Right kidney (tissue), 1 donor: Measurements from ENCODE around the gene RNF149.

Source experiments
- DNase-seq: peaks from one replicate; pipeline ENCODE4 v3.0.0-alpha.2; 2016

Gene RNF149

DNA sequence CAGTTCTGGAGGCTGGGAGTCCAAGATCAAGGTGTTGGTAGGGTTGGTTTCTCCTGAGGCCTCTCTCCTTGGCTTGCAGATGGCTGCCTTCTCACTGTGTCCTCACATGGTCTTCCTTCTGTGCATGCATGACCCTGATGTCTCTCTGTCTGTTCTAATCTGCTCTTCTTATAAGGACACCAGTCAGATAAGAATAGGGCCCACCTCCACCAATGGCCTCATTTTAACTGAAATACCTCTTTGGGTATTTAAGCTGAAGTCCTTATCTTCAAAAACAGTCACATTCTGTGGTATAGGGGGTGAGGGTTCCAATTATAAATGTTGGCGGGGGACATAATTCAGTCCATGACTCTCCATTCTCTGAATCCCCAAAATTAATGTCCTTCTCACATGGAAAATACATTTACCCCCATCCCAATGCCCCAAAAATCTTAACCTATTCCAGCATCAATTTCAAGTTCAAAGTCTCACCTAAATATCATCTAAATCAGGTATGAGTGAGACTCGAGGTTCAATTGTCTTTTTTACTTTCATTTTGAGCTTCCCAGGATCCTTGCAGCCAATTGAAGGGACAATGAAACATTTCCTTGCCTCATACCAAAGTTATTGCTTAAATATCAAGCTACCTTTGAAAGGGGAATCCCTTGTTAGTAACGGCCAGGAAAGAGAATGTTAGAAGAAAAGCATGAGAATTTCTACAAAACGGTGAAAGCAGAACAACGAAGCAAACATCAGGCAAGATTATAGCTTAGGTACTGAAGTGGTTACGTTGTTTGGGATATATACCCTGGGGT is 76.4 kb downstream of the RNF149 start:
- DNase-seq: no peak

DNA sequence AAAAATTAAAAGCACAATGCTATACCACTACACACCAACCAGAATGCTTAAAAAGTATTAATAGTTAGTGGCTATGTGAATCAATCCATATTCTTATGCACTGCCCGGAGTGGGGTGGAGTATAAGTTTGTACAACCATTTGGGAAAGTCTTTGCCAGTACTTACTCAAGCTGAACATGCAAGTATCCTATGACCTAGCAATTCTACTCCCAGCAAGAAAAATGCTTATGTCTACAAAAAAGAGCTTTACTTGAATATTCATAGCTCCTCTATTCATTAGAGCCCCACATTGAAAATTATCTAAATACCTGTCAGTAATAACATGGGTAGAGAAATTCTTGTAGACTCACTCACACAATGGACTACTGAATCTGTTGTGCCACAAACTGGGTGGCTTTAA is 77.3 kb downstream of the RNF149 start:
- DNase-seq: no peak

DNA sequence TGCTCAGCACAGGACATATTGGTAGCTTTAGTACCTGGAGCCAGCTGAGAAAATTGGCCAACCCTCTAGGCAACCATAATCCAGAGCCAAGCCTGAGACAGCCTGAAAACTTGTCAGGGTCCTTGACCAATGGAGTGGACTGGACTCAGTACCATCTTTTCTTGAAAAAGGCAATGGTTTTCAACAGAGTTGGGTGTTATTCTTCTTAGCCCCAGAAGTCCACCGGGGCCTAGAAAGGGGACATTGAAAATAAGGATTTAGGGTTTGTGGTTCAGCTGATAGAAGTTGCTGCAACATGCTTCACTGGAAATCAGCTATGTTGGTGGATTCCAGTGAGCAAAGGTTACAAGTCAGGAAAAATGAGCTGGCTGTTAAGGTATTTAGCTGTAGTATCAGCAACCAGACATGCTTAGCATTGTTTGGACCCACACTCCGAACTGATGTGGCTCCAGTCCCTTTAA is 77.9 kb downstream of the RNF149 start:
- no peak for DNase-seq
